HG03097 (cell line): ENCODE results near the gene GPC5.
"Not testable (repeated sequence)": the region's sequence is repeated elsewhere in the genome, so short reads cannot be mapped to it uniquely, and the experiment has no call there.

Source experiments
- ATAC-seq: cut with Tn5 transposase; IDR thresholded peaks from one replicate; pipeline ENCODE4 v1.9.1; 2021; ENCODE audit not compliant: unreplicated experiment, low FRiP score

Gene GPC5

DNA sequence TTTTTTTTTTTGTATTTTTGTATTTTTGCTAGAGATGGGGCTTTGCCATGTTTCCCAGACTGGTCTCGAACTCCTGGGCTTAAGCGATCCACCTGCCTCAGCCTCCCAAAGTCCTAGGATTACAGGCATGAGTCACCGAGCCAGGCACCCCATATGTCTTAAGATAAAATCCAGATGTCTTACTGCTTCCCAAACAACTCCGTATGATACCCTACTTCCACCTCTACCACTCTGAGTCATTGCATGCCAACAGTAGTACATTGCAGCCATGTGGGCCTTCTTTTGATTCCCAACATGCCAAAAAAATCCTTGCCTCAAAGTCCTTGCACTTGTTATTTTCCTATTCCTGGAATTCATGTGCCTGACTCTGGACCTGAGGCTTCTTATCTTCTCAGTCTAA is 799.2 kb downstream of the GPC5 start:
- no peak for ATAC-seq

DNA sequence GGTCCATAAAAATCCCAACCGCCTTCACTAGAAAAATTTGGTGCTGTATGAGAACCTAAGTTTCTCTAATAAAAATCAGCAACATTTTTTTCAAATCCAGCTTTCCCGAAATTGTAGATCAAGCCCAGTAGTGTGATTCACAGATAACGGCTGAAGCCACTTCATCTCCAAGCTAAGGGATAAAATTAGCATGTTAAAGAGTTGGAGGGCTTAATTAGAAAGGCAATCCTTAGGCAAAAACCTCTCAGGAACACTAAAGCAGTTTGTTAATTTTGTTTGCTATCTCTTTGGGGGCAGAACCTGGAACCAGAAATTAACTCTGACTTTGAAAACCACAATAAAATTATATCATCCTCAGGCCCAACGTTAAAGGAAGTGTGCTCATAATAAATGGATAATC is 820.2 kb downstream of the GPC5 start:
- no peak for ATAC-seq

DNA sequence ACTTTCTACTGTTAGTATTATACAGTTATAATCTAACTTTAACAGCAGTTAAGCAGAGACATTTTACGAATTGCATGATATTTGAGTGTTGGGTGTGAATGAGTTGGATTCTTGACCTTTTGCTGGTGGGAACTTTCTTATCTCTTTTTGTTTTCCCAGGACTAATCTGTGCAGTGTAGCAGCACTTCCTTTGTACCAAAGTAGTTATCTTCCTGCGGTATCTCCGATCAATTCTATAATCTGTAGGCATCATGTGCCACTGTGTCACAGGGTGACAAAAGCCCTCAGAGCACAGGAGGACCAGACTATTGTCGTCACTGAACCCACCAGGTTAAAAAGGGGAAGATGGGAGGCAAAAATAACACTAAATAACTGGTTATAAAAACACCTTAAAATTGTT is 823.5 kb downstream of the GPC5 start:
- ATAC-seq = no peak

DNA sequence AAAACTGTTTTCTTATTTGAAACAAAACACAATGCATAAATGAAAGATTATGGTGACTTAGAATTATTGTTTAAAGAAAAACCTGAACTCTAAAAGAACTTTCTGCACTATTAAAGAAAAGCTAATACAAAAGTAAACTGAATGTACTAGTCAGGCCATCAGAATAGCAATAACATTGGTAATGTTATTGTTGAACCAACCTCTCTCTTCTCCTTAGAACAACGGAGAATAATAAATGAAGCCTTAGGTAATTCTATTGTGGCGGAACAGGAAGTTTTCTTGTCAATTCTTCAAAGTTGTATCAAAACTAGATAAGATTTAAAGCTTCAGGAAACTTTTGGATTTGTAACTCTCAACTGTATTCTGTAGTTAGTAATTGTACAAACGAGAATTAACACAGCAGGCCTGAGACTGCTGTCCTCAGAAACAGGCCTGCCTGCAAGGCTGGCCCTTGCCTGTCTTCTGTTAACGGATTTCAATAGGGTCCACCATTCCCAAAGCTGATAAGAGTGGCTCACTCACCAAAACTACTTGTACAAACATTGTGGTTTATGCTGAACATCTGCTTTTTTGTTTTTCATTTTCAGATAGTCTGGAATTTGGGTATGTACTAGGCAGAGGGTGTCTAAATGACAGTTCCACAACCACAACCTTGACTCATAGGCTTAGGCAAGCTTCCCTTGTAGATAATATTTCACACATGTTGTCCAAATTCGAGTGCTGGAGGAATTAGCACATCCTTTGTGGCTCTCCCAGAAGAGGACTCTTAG is 825.8 kb downstream of the GPC5 start:
- no peak for ATAC-seq

DNA sequence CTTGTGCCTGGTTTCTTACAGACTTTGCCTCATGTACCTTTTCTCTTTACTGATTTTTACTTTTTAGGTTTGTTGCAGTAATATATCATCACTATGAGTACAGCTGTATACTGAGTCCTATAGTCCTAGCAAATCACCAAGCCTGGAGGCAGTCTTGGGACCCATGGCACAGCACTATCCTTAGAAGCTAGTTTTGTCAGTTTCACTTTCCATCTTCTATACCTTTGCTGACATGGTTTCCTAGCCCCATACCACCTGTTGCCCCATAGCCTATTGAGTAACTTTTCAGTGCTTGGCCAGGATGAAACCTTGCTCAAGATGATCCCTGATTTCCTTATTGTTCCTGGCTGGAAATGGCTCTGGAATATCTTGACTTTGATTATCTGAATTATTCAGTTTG is 826.4 kb downstream of the GPC5 start:
- ATAC-seq = no peak

DNA sequence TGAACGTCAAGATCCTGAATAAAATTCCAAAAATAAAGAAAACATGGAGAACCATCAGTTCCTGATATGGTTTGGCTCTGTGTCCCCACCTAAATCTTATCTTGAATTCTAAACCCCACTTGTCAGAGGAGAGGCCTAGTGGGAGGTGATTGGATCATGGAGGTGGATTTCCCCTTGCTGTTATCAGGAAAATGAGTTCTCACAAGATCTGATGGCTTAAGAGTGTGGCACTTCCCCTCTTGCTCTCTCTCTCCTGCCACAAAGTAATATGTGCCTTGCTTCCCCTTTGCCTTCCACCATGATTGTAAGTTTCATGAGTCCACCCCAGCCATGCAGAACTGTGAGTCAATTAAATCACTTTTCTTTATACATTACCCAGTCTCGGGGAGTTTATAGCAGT is 827.4 kb downstream of the GPC5 start:
- no peak for ATAC-seq

DNA sequence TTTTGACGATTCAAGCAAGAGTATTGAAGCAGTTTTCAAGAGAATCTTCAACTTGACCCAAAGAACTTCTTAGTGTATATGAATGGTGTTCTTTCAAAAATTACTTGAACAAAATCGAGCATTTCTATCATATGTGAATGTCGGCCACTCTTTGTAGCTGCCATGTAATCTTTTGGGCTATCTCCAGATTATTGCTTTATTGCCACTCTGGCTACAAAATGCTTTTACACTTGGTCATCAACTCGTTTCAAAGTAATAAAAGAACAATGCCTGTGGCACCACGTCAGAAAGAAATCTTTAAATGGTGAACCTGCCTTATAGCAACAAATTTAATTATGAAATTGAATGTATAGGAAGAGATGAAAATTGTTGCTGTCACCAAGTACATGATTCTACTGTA is 834.5 kb downstream of the GPC5 start:
- no peak for ATAC-seq

DNA sequence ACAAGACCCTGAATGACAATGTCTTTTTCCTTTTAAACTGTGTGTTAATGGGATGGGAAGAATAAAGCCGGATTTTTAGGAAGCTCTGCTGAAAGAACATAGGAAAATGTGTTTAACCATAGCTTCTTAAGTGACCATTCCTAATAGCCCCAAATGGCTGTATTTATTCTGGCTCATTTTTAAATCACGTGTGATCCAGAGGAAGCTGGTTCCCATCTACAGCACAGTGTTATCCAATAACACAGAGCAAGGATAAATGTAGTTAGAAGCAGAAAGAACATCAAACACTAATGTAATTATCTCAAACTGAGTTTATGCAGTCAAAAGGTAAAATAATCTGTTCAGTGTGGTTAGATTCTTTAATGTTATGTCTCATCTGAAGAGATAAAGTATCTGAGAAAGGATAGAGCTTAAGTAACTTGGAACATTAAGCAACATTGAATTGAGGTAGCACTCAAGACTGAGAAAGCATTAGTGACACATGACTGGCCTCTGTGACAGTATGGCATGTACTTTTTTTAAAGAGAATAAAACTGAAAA is 853.3 kb downstream of the GPC5 start:
- ATAC-seq = no peak

DNA sequence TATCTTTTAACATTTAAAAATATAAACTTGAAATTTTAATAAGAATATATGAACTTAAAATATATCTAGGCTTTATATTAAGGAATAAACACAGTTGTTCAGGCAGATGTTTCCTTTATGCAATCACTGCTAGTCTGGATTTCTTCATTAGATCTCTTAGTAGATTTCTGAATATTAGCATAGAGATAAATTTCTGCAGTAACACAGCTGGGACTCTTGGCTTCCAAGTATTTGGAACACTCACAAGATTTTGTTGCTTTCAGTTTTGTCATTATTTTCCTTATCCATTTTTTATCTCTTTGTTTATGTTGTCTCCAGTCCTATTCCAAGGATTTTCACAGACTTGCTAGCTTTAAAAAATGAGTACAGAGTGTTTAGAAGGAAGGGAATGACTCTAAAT is 857.1 kb downstream of the GPC5 start:
- ATAC-seq = no peak

DNA sequence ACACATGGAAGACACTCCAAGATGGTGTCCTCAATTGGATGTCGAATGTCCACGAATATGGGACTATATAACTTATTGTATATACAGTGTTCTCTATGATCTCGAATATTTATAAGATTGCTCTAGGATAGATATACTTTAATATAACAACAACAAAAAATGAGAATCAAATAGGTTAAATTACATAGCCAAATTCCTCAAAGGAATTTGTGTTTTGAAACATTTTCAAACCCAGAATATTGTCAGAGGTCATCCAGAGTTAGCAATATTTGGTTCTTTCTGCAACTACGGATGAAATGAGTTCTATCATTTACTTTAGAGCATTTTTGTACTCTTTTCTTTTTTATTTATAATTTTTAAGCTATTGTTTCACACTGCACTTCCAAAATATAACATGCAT is 857.8 kb downstream of the GPC5 start:
- no peak for ATAC-seq

DNA sequence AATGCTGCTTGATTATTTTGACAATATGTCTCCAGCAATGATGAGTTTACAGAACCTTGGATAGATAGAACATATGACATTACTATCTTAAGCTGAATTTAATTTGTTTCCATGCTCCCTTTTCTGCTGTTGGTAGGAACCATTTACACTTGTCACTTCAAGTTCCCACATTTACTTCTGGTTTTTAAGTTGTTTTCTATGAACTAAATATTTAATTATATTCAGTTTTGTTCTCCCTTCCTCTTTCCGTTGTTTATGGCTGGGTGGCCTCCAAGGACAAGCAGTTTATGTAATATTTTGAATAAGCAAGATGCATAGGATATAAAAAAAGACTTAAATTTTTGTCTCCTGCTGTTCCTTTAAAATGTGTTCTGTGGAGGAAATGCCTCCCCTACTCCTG is 860.6 kb downstream of the GPC5 start:
- ATAC-seq = no peak

DNA sequence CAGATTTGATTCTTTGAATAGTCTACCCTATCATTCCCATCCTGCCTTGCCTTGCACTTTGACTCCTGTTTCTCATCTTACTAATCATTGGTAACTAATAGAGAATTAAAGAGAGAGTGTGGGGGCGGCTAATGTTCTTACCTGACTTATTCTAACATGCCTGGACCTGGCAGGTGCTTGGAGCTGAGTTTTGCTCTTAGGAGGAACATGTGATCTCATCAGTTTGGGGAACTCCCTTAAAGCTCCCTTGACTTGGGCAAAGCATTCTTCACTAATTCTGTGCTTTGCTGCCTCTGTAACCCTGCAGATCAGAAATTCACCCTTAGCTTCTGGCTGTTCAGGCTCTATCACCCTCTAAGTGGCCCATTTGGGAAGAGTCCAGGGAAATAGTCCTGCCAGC is 861.1 kb downstream of the GPC5 start:
- ATAC-seq = no peak

DNA sequence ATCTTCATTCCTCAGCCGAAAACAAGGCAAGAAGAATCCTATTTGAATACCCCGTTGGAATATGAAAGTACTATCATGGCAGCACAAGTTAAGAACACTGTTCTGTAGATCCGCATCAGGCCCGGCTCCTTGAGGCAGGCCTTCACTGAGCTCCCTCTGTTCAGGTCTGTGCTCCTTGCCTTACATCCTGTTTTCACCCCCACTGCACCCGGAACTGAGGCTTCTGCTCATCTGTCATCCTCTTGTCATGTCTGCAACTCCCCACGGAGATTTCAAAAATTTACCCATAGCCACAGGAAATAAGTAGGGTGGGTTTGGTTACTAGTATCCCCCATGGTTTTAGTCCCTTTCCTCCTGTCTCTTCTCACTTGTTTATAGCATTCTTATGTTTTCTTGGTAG is 861.9 kb downstream of the GPC5 start:
- no peak for ATAC-seq

DNA sequence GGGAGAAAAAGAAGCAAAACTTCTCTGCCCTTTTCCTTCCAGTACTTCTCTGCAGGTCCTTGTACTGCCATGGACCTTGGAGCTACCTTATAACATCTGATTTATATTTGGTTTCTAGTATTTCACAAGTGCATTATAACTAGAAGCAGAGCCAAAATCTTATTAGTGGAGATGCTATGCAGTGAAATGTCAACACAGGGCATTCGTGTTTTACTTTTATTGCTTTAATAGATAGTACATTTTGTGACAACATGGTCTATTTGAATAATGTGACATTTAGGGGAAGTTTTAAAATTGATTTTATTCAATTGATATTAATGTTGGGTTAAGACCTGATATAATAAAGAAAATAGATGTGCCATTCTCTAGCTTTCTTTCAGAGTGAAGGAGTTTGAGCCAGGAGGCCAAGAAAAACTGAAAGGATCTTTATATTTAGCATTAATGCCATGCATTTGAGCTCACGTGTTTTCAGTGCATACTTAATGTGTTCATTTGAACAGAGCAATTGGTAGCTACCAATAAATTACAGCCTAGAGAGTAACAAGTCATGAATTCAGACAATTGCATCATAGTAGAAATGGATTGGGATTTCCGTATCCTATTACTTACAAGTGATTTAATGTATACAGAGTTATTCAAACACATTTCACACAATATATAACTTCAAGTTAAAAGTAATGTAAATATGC is 863.8 kb downstream of the GPC5 start:
- ATAC-seq = no peak

DNA sequence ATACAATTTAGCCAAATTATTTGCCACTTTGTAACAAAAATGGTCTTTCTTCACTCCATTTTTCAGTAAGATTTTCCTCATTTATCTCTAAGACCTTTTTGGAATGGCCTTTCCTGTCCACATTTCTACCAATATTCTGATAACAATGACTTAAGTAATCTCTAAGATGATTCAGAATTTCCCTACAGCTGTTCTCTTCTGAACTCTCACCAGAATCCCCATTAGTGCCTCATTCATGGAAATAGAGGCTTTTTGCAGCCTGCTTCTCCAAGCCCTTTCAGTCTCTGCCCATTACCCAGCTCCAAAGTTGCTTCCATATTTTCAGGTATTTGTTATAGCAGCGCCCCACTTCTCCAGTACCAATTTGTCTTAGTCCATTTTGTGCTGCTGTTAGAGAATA is 867.0 kb downstream of the GPC5 start:
- ATAC-seq = no peak

DNA sequence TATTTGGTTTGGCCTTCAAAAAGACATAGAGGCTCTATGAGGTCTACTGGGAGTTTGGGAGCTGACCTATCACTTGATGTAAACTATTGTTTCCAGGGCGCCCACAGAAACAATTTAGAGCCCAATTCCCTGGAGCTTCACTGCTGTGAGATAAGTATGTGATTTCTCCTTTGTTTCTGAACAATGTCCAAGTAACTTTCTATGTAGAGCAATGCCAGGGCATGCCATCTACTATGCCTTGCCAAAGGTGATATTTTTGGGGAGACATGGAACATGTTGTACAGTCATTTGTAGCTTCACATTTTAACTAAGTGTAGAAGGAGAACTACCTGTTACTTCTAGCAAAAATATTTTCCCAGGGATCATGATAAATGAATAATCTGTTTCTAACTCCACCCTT is 872.6 kb downstream of the GPC5 start:
- no peak for ATAC-seq

DNA sequence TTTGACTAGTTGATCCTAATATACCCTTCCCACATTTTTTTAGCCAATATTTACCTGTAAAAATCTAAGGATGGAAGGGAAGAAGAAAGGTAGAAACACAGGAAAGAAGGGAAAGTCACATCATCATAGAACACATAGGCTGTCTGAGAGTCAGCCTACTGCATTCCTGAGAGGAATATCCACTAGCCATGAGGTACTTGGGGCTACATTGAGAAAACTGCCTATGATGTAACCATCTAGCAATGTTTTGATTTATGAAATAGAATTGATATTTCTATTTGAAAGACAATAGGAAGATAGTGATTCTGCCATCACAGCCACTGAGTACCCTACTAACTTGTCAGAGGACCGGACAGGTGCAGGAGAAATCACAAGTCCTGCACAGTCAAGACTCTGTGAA is 873.8 kb downstream of the GPC5 start:
- no peak for ATAC-seq

DNA sequence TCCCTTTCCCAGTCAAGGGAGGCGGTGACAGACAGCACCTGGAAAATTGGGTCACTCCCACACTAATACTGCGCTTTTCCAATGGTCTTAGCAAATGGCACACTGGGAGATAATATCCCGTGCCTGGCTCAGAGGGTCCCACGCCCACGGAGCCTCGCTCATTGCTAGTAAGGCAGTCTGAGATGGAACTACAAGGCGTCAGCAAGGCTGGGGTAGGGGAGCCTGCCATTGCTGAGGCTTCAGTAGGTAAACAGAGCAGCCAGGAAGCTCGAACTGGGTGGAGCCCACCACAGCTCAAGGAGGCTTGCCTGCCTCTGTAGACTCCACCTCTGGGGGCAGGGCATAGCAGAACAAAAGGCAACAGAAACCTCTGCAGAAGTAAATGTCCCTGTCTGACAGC is 882.6 kb downstream of the GPC5 start:
- not testable (repeated sequence) for ATAC-seq

DNA sequence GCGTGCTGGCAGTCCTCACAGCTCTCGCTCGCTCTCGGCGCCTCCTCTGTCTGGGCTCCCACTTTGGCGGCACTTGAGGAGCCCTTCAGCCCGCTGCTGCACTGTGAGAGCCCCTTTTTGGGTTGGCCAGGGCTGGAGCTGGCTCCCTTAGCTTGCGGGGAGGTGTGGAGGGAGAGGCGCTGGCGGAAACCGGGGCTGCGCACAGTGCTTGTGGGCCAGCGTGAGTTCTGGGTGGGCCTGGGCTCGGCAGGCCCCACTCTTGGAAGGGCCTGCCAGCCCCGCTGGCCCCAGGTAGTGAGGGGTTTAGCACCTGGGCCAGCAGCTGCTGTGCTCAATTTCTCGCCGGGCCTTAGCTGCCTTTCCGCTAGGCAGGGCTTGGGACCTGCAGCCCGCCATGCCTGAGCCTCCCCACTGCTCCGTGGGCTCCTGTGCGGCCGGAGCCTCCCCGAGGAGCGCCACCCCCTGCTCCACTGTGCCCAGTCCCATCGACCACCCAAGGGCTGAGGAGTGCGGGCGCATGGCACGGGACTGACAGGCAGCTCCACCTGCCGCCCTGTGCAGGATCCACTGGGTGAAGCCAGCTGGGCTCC is 892.4 kb downstream of the GPC5 start:
- ATAC-seq = not testable (repeated sequence)

DNA sequence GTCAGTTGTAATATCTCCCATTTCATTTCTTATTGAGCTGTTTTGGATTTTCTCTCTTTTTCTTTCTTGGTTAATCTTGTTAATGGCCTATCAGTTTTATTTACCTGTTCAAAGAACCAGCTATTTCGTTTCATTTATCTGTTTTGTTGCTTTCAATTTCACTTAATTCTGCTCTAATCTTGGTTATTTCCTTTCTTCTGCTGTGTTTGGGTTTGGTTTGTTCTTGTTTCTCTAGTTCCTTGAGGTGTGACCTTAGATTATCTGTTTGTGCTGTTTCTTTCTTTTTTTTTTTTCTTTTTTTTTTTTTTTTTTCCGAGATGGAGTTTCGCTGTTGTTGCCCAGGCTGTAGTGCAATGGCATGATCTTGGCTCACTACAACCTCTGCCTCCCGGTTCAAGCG is 896.1 kb downstream of the GPC5 start:
- ATAC-seq = not testable (repeated sequence)

DNA sequence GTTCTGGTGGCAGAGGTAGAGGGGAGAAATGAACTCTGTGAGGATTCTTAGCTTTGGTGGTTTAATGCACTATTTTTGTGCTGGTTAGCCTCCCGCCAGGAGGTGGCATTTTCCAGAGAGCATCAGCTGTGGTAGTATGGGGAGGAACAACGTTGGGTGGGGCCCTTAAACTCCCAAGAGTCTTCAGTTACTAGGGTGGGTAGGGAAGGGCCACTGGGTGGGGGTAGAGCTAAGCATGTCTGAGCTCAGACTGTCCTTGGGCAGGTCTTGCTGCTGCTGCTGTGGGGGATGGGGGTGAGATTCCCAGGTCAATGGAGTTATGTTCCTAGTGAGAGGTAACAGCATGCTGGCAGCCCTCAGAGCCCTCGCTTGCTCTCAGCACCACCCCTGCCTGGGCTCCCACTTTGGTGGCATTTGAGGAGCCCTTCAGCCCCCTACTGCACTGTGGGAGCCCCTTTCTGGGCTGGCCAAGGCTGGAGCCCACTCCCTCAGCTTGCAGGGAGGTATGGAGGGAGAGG is 897.8 kb downstream of the GPC5 start:
- ATAC-seq = not testable (repeated sequence)
